Ovary (tissue), 9 donors: ENCODE results near the gene KCNG2. TPM values are rescaled to one million over a fixed set of nuclear protein-coding genes. Genes with fewer than 3 reads are reported as not detected.

Source experiments
- DNase-seq, 5 donors: peaks; one replicate each; pipeline ENCODE4 v3.0.0-alpha.2; 2019 to 2020
- H3K27ac ChIP-seq, 2 donors: fragments of 200-600 bp; one replicate each; pipeline versions ENCODE4 v1.5.1 to v1.8.0; 2019 to 2022
- H3K27me3 ChIP-seq: fragments of 200-600 bp; one replicate; pipeline ENCODE4 v1.8.0; 2022
- H3K36me3 ChIP-seq: fragments of 200-600 bp; sonication (generic); one replicate; pipeline ENCODE4 v1.5.1; 2019
- H3K4me1 ChIP-seq: one replicate; pipeline ENCODE4 v1.8.1; 2013; ENCODE audit warnings: mild to moderate bottlenecking, moderate library complexity; ENCODE audit not compliant: insufficient read depth
- H3K4me3 ChIP-seq: fragments of 200-600 bp; sonication (generic); one replicate; pipeline ENCODE4 v1.5.1; 2017
- H3K9me3 ChIP-seq, 2 donors: fragments of 200-600 bp in 1 of 2; sonication (generic) in 1 of 2; one replicate each; pipeline versions ENCODE4 v1.5.1 to v1.8.1; 2013 to 2019; ENCODE audit warnings: mild to moderate bottlenecking in 1 of 2, moderate library complexity in 1 of 2
- CTCF ChIP-seq, 3 donors: fragments of 450-650 bp in 2 of 3; fragments of 200-600 bp in 1 of 3; IDR thresholded peaks; one replicate each; pipeline versions ENCODE4 v1.5.1 to v1.8.0; 2016 to 2022; ENCODE audit warnings: antibody characterized with exemption in 3 of 3, mild to moderate bottlenecking in 1 of 3
- EP300 ChIP-seq: sonication (generic); formaldehyde crosslinking; IDR thresholded peaks from one replicate; pipeline ENCODE4 v1.6.1; 2017; ENCODE audit warnings: antibody characterized with exemption
- POLR2A ChIP-seq: fragments of 450-650 bp; IDR thresholded peaks from one replicate; pipeline ENCODE4 v1.6.1; 2017; ENCODE audit warnings: antibody characterized with exemption, mild to moderate bottlenecking, moderate library complexity
- WGBS, 3 donors: extraction: QIAGEN DNeasy Blood & Tissue Kit in 1 of 3; methylation state at CpG; one replicate each; pipeline versions ENCODE4 v1.1.5 to v1.1.7; 2013 to 2017; 5-methylcytosine and 5-hydroxymethylcytosine counted together
- intact Hi-C, 4 donors: fragments of 100-400 bp; cut with DNase I; formaldehyde crosslinking; loops; one replicate each; pipeline versions ENCODE4 v1.11.0 to v1.15.1; 2022 to 2023
- polyA plus RNA-seq, 2 donors: library from polyadenylated mRNA; stranded (reverse); fragments of 200-250 nt in 1 of 2; fragments of 350-450 nt in 1 of 2; fragmentation: Illumina TruSeq in 1 of 2; extraction: RNeasy Lipid Tissue Mini Kit (QIAGEN cat#74804) in 1 of 2; gene quantifications; one replicate each; pipeline ENCODE4 v1.2.3, GENCODE V29; 2013 to 2014
- total RNA-seq, 7 donors: library from RNA; depleted of rRNA in 2 of 7; stranded (reverse); fragments of >200 nt in 2 of 7; fragmentation: NEBNext Ultra II Directional in 3 of 7; extraction: Animal tissue kit (Norgen Biotek cat#: 25700) in 3 of 7; gene quantifications; one replicate each; pipeline versions ENCODE4 v1.1.0 to v1.2.4, GENCODE V29; 2016 to 2023
- donor health status: DM: no; HTN: no; CAD: no; lungs with moderate emphysema.
- donor health status: DM: no; HTN: no; CAD: no.
- donor health status: Bipolar disorder and iron deficiency.
- donor health status: DM: yes; HTN: yes; CAD: no.
- donor health status: DM: no; HTN: no; CAD: no.
- donor health status: DM: yes; HTN: yes; CAD: no.

KCNG2 gene
- total and polyA plus RNA-seq, 9 donors: 0.10 to 0.80 (median 0.21) TPM; not detected in 3

GRCh38 chr18:79819968-79820351, 22.2 kb downstream of the KCNG2 start:
- Histone ChIP-seq H3K27ac (no peak overlapping the region), H3K27me3 (no peaks in the 10 kb centered on the region), H3K36me3 (no peaks in the 10 kb centered on the region), H3K4me3 (no peak overlapping the region), H3K9me3 (no peaks in the 10 kb centered on the region), H3K4me1 (no peaks in the 10 kb centered on the region)
- 64 to 76% (median 69%) methylated on average over 14 of the region's 14 CpGs for WGBS, 3 donors
- TF ChIP-seq CTCF (IDR thresholded peaks at IDR 0.05) (no peak), POLR2A (no peak), EP300 (no peak)
- intact Hi-C loops: no loop called here
- no peak for DNase-seq

GRCh38 chr18:79823120-79823519, 25.4 kb downstream of the KCNG2 start:
- no peaks in the 10 kb centered on the region for H3K36me3 ChIP-seq
- no peak overlapping the region for H3K27ac ChIP-seq
- H3K27me3 ChIP-seq: no peaks in the 10 kb centered on the region
- intact Hi-C loops: no loop called here
- DNase-seq: no peak
- TF ChIP-seq CTCF (IDR thresholded peaks at IDR 0.05) (no peak), POLR2A (no peak)
- H3K9me3 ChIP-seq: no peaks in the 10 kb centered on the region
- H3K4me3 ChIP-seq: no peak overlapping the region
- WGBS, 3 donors: 62 to 67% (median 63%) methylated on average over 12 of the region's 12 CpGs
- H3K4me1 ChIP-seq: no peaks in the 10 kb centered on the region

- Histone ChIP-seq H3K27me3 (no peaks in the 10 kb centered on the region), H3K9me3 (no peaks in the 10 kb centered on the region), H3K4me3 (no peak overlapping the region), H3K36me3 (no peaks in the 10 kb centered on the region), H3K4me1 (no peaks in the 10 kb centered on the region), H3K27ac (no peak overlapping the region)
- intact Hi-C loops: no loop called here
- no peak for DNase-seq
- TF ChIP-seq POLR2A (no peak), CTCF (IDR thresholded peaks at IDR 0.05) (no peak), EP300 (no peak)
- 81 to 89% (median 89%) methylated on average over 26 of the region's 26 CpGs for WGBS, 3 donors
Observed at GRCh38 chr18:79825913-79826312, 28.2 kb downstream of the KCNG2 start.

- no peak for DNase-seq
- intact Hi-C loops: no loop called here
- no peaks in the 10 kb centered on the region for H3K4me1 ChIP-seq
- H3K9me3 ChIP-seq: no peaks in the 10 kb centered on the region
- H3K4me3 ChIP-seq: no peak overlapping the region
- no peak overlapping the region for H3K27ac ChIP-seq
- no peaks in the 10 kb centered on the region for H3K36me3 ChIP-seq
- no peaks in the 10 kb centered on the region for H3K27me3 ChIP-seq
- TF ChIP-seq POLR2A (no peak), CTCF (IDR thresholded peaks at IDR 0.05) (no peak), EP300 (no peak)
- 84 to 88% (median 85%) methylated on average over 15 to 18 of the region's 18 CpGs for WGBS, 3 donors
Observed at GRCh38 chr18:79826966-79827365, 29.2 kb downstream of the KCNG2 start.

GRCh38 chr18:79828258-79828657, 30.5 kb downstream of the KCNG2 start:
- intact Hi-C loops: no loop called here
- Histone ChIP-seq H3K36me3 (no peaks in the 10 kb centered on the region), H3K4me3 (no peak overlapping the region), H3K4me1 (no peaks in the 10 kb centered on the region), H3K9me3 (no peaks in the 10 kb centered on the region), H3K27ac (no peak overlapping the region), H3K27me3 (no peaks in the 10 kb centered on the region)
- TF ChIP-seq CTCF (IDR thresholded peaks at IDR 0.05) (no peak), EP300 (no peak), POLR2A (no peak)
- 88 to 94% (median 89%) methylated on average over 5 of the region's 5 CpGs for WGBS, 3 donors
- DNase-seq: no peak
